ENCODE results near the gene SUOX.

DNA sequence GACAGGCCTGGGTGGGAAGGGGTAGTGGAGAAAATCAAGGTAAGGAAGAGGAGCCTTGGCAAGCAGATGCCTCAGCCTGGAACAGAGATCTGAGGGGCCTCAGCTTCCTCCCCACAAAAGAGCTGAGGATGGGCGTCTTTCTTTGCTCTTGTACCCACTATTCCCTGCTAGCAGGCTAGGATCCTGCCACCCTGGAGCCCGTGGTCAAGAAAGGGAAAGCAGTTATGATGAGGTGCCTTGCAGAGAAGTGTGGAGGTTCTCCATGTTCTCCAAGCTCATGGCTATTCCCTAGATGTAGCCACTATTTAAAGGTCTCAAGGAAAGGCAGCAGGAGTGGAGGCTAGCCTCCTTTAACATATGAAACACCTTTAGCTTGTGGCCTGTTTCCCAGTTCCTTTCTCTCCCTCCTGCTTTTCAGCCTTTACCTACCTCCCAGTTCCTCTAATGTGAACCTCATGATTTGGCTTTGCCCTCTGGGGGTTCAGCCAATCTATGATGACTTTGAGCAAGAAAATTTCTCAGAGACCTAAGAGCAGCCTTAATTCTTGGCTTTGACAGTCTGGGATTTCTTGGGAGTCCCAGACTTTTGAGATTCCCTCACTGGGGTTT is 24.9 kb downstream of the SUOX start:
- TF ChIP-seq, protein P1, sequence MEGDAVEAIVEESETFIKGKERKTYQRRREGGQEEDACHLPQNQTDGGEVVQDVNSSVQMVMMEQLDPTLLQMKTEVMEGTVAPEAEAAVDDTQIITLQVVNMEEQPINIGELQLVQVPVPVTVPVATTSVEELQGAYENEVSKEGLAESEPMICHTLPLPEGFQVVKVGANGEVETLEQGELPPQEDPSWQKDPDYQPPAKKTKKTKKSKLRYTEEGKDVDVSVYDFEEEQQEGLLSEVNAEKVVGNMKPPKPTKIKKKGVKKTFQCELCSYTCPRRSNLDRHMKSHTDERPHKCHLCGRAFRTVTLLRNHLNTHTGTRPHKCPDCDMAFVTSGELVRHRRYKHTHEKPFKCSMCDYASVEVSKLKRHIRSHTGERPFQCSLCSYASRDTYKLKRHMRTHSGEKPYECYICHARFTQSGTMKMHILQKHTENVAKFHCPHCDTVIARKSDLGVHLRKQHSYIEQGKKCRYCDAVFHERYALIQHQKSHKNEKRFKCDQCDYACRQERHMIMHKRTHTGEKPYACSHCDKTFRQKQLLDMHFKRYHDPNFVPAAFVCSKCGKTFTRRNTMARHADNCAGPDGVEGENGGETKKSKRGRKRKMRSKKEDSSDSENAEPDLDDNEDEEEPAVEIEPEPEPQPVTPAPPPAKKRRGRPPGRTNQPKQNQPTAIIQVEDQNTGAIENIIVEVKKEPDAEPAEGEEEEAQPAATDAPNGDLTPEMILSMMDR (IDR thresholded peaks at IDR 0.05; ENCODE audit: low read depth, low read length, missing input control) = no peak
- no peak for TF ChIP-seq FOXA1 (IDR thresholded peaks at IDR 0.05)
- no peak for TF ChIP-seq TAF1 (conservative IDR thresholded peaks at IDR 0.05)

All from liver (tissue), 3 donors.